ENCODE results near the gene BCL2L2. TPM values are rescaled to one million over a fixed set of nuclear protein-coding genes. Genes with fewer than 3 reads are reported as not detected.

Gene BCL2L2
- total and polyA plus RNA-seq, 2 of the 8 experiments (the other 6 are each of a cell fraction or from before 2014, with no cell fraction given): 9.3 to 13.8 TPM

- TF ChIP-seq RNF2 (IDR thresholded peaks at IDR 0.05; ENCODE audit: borderline replicate concordance, low read depth, low read length, missing control alignments, poor library complexity, severe bottlenecking) (no peak), HDAC2 (IDR thresholded peaks at IDR 0.05; ENCODE audit: borderline replicate concordance in 1 of 2, low read depth in 2 of 2, low read length in 2 of 2) (no peak; a peak in 1 of 4 replicates), POU5F1 (IDR thresholded peaks at IDR 0.05; ENCODE audit: low read depth, low read length) (no peak), ATF3 (IDR thresholded peaks at IDR 0.05; ENCODE audit: insufficient read depth, low read depth, low read length) (no peak), SP1 (IDR thresholded peaks at IDR 0.05; ENCODE audit: low read depth, low read length) (no peak), SP2 (IDR thresholded peaks at IDR 0.05; ENCODE audit: low read length) (no peak), EP300 (IDR thresholded peaks at IDR 0.05; ENCODE audit: borderline replicate concordance in 1 of 2, low read depth in 2 of 2, low read length in 2 of 2) (no peak), E2F6 (IDR thresholded peaks at IDR 0.05) (peak; percentile 60), GABPA (IDR thresholded peaks at IDR 0.05; ENCODE audit: borderline replicate concordance, insufficient read depth, low read length) (no peak), BCL11A (IDR thresholded peaks at IDR 0.05; ENCODE audit: low read depth in 2 of 2, low read length in 2 of 2) (no peak), KDM4A (IDR thresholded peaks at IDR 0.05; ENCODE audit: low read depth, low read length, severe bottlenecking) (peak; percentile 88), EZH2 (IDR thresholded peaks at IDR 0.05; ENCODE audit: low read depth, low read length, severe bottlenecking) (peak; percentile 42), RXRA (IDR thresholded peaks at IDR 0.05; ENCODE audit: insufficient read depth, low read depth, low read length) (no peak), POLR2AphosphoS5 (IDR thresholded peaks at IDR 0.05; ENCODE audit: low read depth, low read length) (no peak; the same call in 1 of the 2 replicates), CHD1 (IDR thresholded peaks at IDR 0.05; ENCODE audit: low read depth, low read length) (no peak), CBX8 (IDR thresholded peaks at IDR 0.05; ENCODE audit: borderline replicate concordance, low read depth, low read length) (no peak), NANOG (IDR thresholded peaks at IDR 0.05; ENCODE audit: insufficient read depth, low read depth, low read length, poor library complexity, severe bottlenecking) (no peak), TBP (IDR thresholded peaks at IDR 0.05; ENCODE audit: low read depth, low read length) (peak; percentile 45; the same call in 1 of the 2 replicates)
Measured at GRCh38 chr14:23351681-23352505, 45.3 kb downstream of the BCL2L2 start (continued).

Measured in H1 (cell line).